HEK293T (cell line): ENCODE measurements around the gene RPL10A.
"Not testable (repeated sequence)": the region's sequence is repeated elsewhere in the genome, so short reads cannot be mapped to it uniquely, and the experiment has no call there.

Source experiments
- ARNT ChIP-seq: fragments of 450-650 bp; IDR thresholded peaks from 2 replicates; pipeline ENCODE4 v1.6.1; 2017; ENCODE audit warnings: mild to moderate bottlenecking
- CTBP1 ChIP-seq: fragments of 450-650 bp; IDR thresholded peaks from 2 replicates; pipeline ENCODE4 v1.6.1; 2016; ENCODE audit warnings: borderline replicate concordance
- FOXA1 ChIP-seq: fragments of 450-650 bp; IDR thresholded peaks from 2 replicates; pipeline ENCODE4 v1.6.1; 2016; ENCODE audit warnings: mild to moderate bottlenecking
- FOXM1 ChIP-seq: fragments of 450-650 bp; IDR thresholded peaks from 2 replicates; pipeline ENCODE4 v1.6.1; 2017; ENCODE audit warnings: mild to moderate bottlenecking, borderline replicate concordance
- PKNOX1 ChIP-seq: fragments of 450-650 bp; IDR thresholded peaks from 2 replicates; pipeline ENCODE4 v1.6.1; 2016
- SUZ12 ChIP-seq: fragments of 450-650 bp; IDR thresholded peaks from 2 replicates; pipeline ENCODE4 v1.6.1; 2016; ENCODE audit warnings: mild to moderate bottlenecking
- TARDBP ChIP-seq: fragments of 450-650 bp; IDR thresholded peaks from 2 replicates; pipeline ENCODE4 v1.6.1; 2016

GRCh38 chr6:35438378-35439065 lies 29.7 kb upstream of the RPL10A start:
- TF ChIP-seq TARDBP, CTBP1, PKNOX1, FOXA1, ARNT, FOXM1, SUZ12: not testable (repeated sequence)
